ENCODE results near the gene TMPRSS7.

TMPRSS7 gene

DNA sequence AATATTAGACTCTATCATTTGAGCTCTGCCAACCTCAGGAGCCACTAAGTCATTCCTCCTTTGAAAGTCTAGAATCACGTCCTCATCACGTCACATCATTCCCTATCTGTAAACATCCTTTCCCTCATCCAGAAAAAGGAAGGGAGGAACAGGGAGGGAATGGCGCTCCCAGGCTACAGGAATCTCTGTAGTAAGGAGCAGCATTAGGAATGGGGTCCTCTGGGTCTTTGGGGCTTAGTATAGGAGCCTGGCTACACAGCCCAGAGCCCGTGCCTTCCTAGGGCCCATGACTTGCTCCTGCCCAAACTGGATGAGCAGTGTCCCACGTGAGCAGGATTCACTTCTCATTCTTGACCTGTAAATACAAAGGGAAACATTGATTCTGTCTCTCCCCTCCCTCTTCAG is 34.2 kb upstream of the TMPRSS7 start:
- no peak overlapping the region for H3K4me3 ChIP-seq (ENCODE audit: low read length)
- no peak for DNase-seq (ENCODE audit: low read depth)
- TF ChIP-seq, protein P1, sequence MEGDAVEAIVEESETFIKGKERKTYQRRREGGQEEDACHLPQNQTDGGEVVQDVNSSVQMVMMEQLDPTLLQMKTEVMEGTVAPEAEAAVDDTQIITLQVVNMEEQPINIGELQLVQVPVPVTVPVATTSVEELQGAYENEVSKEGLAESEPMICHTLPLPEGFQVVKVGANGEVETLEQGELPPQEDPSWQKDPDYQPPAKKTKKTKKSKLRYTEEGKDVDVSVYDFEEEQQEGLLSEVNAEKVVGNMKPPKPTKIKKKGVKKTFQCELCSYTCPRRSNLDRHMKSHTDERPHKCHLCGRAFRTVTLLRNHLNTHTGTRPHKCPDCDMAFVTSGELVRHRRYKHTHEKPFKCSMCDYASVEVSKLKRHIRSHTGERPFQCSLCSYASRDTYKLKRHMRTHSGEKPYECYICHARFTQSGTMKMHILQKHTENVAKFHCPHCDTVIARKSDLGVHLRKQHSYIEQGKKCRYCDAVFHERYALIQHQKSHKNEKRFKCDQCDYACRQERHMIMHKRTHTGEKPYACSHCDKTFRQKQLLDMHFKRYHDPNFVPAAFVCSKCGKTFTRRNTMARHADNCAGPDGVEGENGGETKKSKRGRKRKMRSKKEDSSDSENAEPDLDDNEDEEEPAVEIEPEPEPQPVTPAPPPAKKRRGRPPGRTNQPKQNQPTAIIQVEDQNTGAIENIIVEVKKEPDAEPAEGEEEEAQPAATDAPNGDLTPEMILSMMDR (conservative IDR thresholded peaks at IDR 0.05; ENCODE audit: low read depth, low read length) = no peak

DNA sequence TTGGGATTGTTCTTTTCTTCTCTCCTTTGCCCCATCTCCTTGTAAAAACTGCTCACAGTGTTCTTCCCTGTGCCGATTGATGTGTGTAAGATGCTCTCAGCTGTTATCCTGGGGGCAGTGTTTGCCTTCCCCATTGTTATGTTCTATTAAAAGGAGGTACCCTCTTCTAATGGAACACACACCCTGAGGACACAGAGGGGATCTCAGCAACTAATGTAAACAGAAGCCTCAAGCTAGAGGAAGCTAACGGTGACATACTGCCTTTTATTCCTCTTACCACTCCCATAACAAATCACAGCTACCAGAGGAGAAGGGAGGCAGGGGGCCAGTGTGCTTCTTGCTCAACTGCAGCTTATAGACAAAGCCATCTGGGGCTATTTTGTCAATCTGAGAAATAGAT is 33.6 kb upstream of the TMPRSS7 start:
- DNase-seq (ENCODE audit: low read depth) = no peak
- no peak overlapping the region for H3K4me3 ChIP-seq (ENCODE audit: low read length)
- TF ChIP-seq, protein P1 (conservative IDR thresholded peaks at IDR 0.05; ENCODE audit: low read depth, low read length) = no peak

DNA sequence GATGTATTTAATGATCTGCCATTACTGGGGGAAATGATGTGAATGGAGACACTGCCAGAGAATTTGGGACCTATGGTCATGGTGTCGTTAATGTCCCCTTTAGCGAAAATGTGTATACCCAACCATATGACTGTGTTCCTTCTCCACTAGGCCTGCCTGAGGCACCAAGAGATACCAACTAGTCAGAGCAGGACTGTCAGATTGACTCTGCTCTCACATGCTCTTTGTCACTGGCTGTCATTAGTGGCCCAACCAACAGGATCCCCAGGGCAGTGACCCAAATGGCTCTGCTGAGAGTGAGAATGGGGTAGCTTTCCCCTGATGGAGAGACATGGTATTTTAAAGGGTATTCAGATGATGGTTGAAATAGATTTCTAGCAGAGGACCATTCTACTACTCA is 33.0 kb upstream of the TMPRSS7 start:
- no peak for DNase-seq (ENCODE audit: low read depth)
- TF ChIP-seq, protein P1 (conservative IDR thresholded peaks at IDR 0.05; ENCODE audit: low read depth, low read length) = no peak
- no peak overlapping the region for H3K4me3 ChIP-seq (ENCODE audit: low read length)

DNA sequence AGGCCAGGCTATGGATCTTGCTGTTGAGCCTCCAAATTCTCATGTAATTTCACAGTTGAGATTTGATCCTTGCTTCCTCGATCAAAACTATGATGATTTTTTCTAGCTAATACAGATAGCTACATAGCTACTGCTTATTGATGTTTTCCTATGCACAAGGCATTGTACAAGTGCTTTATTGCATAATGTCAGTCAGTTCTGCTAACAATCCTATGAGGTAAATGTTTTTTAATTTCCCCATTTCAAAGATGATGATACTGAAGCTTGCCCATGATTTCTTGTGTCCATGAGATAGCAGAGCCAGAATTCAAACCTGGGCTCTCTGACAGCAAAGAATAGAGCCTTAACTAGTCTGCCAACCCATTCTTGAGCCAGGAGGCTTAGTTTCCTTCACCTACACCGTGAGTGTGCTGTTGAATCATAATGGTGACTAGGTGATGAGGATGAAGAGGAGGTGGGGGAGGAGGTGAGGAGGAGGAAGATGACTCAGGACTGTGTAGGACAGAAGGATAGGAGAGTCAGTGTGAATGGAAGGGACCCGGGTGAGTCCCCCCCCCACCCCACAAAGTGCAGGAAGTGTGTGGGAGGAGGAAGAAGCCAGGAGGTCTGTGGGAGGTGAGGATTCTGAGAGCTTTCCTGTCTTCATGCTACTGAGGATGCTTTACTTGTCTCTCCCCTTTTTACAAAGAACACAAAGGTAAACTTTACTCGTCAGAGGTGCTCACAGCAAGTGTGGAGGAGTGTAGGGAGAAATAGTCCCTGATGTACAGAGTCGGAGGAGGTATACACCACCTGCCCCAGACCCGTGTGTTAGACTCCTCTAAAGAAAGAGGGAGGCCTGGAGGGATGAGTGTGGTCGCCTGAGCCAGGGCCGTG is 32.2 kb upstream of the TMPRSS7 start:
- TF ChIP-seq, protein P1 (conservative IDR thresholded peaks at IDR 0.05; ENCODE audit: low read depth, low read length) = no peak
- H3K4me3 ChIP-seq (ENCODE audit: low read length) = no peak overlapping the region
- DNase-seq (ENCODE audit: low read depth) = no peak

DNA sequence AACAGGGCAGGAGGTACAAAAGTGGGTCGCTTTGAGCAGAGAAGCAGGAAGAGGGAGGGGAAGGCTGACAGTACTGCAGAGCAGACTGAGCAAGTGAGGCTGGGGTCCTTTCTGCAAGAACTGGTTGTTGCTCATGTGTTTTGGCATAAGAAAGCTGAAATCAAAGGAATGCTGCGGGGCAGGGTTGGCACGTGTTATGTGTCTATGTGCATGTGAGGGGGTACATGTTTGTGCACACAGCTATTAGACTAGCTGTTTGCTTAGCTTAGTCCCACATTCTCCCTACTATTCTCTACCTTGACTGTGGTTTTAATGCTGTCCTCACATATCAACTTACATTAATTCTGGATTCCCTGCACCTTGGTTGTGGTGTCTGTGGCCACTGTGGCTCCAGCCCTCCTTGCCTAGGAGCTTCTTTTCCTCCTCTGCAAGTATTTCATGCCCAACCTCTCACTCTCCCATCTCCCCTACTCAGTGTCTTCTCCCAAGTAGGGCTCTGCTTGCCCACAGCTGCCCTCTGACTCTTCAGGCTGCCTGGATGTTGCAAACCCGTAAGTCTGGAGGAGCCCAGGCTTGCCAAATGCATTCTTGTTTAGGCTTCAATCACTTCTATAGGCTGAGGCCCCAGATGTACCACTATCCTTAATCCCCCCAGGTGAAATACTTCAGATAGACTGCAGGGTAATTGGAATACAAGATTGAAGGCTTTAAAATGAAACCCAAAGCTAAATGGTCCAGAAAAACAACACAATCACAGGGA is 31.0 kb upstream of the TMPRSS7 start:
- no peak overlapping the region for H3K4me3 ChIP-seq (ENCODE audit: low read length)
- DNase-seq (ENCODE audit: low read depth) = no peak
- TF ChIP-seq, protein P1 (conservative IDR thresholded peaks at IDR 0.05; ENCODE audit: low read depth, low read length) = no peak

DNA sequence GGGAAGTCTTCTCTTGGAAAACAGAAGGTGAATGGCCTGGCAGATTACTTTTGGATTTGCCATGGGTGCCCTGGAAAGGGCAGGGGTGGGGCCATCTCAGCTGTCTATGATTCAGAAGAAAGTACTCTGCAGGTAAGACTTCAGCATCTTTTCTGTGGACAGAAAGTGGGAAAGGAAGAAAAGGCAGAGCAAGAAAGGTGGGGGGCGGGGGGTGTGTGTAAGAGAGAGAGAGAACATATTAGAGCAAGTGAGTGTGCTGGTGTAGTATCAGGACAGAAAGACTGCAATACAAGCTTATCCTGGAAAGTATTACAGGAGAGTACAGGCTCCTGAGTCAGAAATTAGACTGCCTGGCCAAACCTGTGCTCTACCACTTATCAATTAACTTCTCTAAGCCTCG is 30.3 kb upstream of the TMPRSS7 start:
- no peak for DNase-seq (ENCODE audit: low read depth)
- TF ChIP-seq, protein P1 (conservative IDR thresholded peaks at IDR 0.05; ENCODE audit: low read depth, low read length) = no peak
- H3K4me3 ChIP-seq (ENCODE audit: low read length) = no peak overlapping the region
